HEK293T (cell line): ENCODE measurements around the gene FAM168A.

Experiments used
- ARNT ChIP-seq: fragments of 450-650 bp; IDR thresholded peaks from 2 replicates; pipeline ENCODE4 v1.6.1; 2017; ENCODE audit warnings: mild to moderate bottlenecking
- BHLHE40 ChIP-seq: fragments of 450-650 bp; IDR thresholded peaks from 2 replicates; pipeline ENCODE4 v1.6.1; 2016; ENCODE audit warnings: mild to moderate bottlenecking, moderate library complexity, borderline replicate concordance
- CTBP1 ChIP-seq: fragments of 450-650 bp; IDR thresholded peaks from 2 replicates; pipeline ENCODE4 v1.6.1; 2016; ENCODE audit warnings: borderline replicate concordance
- ELF4 ChIP-seq: fragments of 450-650 bp; IDR thresholded peaks from 2 replicates; pipeline ENCODE4 v1.6.1; 2017; ENCODE audit warnings: antibody characterized with exemption
- FOXA1 ChIP-seq: fragments of 450-650 bp; IDR thresholded peaks from 2 replicates; pipeline ENCODE4 v1.6.1; 2016; ENCODE audit warnings: mild to moderate bottlenecking
- FOXK2 ChIP-seq: fragments of 450-650 bp; IDR thresholded peaks from 2 replicates; pipeline ENCODE4 v1.6.1; 2016; ENCODE audit warnings: mild to moderate bottlenecking
- FOXM1 ChIP-seq: fragments of 450-650 bp; IDR thresholded peaks from 2 replicates; pipeline ENCODE4 v1.6.1; 2017; ENCODE audit warnings: mild to moderate bottlenecking, borderline replicate concordance
- HDGF ChIP-seq: fragments of 450-650 bp; IDR thresholded peaks from 2 replicates; pipeline ENCODE4 v1.6.1; 2017; ENCODE audit warnings: antibody characterized with exemption, borderline replicate concordance
- NFRKB ChIP-seq: fragments of 450-650 bp; IDR thresholded peaks from 2 replicates; pipeline ENCODE4 v1.6.1; 2016; ENCODE audit warnings: mild to moderate bottlenecking, moderate library complexity
- PKNOX1 ChIP-seq: fragments of 450-650 bp; IDR thresholded peaks from 2 replicates; pipeline ENCODE4 v1.6.1; 2016
- SP1 ChIP-seq: fragments of 450-650 bp; IDR thresholded peaks from 2 replicates; pipeline ENCODE4 v1.6.1; 2017
- SUZ12 ChIP-seq: fragments of 450-650 bp; IDR thresholded peaks from 2 replicates; pipeline ENCODE4 v1.6.1; 2016; ENCODE audit warnings: mild to moderate bottlenecking
- TARDBP ChIP-seq: fragments of 450-650 bp; IDR thresholded peaks from 2 replicates; pipeline ENCODE4 v1.6.1; 2016
- ZNF384 ChIP-seq: fragments of 450-650 bp; IDR thresholded peaks from 2 replicates; pipeline ENCODE4 v1.6.1; 2016

GRCh38 chr11:73640592-73640991 is 42.7 kb upstream of the FAM168A start:
- TF ChIP-seq FOXK2 = no peak
- no peak for TF ChIP-seq CTBP1
- TF ChIP-seq FOXM1 = no peak
- TF ChIP-seq ELF4 = no peak
- TF ChIP-seq SP1 = no peak
- no peak for TF ChIP-seq HDGF
- TF ChIP-seq ZNF384 = no peak
- TF ChIP-seq TARDBP = no peak
- no peak for TF ChIP-seq BHLHE40
- TF ChIP-seq SUZ12 = no peak
- no peak for TF ChIP-seq FOXA1
- TF ChIP-seq PKNOX1 = no peak
- no peak for TF ChIP-seq ARNT
- TF ChIP-seq NFRKB = no peak
